ENCODE measurements around the gene SPN.
"Not testable (repeated sequence)": the region's sequence is repeated elsewhere in the genome, so short reads cannot be mapped to it uniquely, and the experiment has no call there.

The SPN gene

GRCh38 chr16:29707160-29707559 is 44.1 kb downstream of the SPN start:
- not testable (repeated sequence) for DNase-seq

DNA sequence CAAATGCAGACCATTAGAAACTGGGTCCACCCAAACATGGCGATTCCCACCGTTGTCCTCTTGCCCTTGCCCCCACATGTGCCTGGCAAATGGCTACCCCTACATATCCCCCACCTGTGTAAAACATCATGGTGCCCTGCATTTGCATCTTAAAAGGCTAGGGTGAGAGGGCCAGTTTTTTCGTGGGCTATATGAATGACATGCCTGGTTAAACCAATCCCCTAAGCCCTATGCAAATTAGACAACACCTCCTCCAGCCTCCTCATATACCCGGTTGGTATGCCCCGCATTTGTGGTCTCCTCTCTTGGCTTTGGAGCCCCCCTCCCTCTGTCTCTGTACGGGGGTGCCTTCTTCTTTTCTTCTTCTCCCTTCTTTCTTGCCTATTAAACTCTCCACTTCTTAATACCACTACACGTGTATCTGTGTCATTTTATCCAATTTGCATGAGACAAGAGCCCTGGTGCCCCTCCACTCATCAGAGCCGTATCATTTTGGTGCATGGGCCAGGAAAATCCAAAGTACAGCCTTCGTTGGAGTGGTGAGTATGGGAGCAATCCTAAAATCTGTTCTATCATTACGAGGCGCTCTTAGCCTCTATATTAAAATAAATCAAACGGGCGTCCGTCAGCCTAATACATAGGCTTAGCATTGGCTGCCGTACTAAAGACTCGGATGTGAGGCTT is 46.0 kb downstream of the SPN start:
- DNase-seq, result no peak

GRCh38 chr16:29709657-29710056 is 46.6 kb downstream of the SPN start:
- DNase-seq, result not testable (repeated sequence)

DNA sequence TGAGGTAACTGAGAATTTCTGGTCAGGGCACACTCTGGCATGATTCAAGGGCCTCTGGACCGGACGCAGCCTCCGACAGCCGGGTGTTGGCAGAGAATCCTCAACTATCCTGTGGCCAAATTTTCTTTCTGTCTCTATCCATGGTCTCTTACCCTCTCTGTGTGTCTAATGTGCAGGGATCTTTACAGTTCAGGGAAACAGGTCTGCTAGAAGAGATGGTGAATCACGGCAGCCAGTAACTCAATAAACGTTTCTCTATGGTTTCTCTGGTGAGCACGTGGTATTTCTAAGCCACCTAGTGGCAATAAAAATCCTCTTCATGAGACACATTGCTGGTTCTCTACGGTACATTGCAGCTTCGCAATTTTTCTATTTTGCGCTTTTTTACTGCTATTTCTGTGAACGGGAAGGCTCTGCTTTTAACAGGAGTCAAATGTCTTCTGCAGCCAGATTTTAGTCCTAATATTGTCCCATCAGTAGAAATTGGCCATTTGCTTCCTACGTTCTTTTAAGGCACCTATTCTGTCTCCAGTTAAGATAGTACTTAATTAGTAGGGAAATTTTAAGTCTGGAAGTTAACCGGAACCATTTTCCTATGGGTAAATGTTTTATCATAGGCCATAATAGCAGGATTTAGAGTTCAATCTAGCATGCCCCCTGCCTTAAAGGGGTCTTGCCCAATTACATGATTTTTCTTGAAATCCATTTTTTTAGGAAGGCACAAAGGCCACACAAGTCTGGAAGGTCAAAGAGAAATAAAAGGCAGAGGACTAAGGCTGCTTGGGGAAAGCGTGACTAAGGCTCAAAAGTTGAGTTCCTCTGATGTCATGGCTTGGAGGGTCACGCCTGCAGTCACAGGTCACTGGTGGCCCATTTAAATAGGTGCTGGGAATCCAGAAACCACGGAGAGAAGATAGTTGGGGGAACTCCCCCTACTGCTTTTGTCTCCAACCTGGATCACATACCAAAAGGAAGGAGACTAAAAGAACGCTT is 47.5 kb downstream of the SPN start:
- peak; percentile 65 for DNase-seq

- DNase-seq, result no peak
Measured at GRCh38 chr16:29712809-29713208, 49.8 kb downstream of the SPN start.

GRCh38 chr16:29714396-29714795 is 51.3 kb downstream of the SPN start:
- DNase-seq, result peak; percentile 12

GRCh38 chr16:29714972-29715371 is 51.9 kb downstream of the SPN start:
- no peak for DNase-seq

DNA sequence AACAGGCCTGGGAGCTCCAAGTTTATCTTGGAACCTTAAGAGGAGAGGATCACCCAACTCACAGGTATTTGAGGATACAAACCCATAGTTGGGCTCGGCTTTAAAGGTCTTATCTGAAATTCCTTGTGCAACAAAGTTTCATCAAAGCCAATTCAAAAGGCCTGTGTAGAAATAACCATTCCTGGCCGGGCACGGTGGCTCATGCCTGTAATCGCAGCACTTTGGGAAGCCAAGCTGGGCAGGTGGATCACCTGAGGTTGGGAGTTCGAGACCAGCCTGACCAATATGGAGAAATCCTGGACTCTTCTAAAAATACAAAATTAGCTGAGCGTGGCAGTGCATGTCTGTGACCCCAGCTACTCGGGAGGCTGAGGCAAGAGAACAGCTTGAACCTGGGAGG is 54.1 kb downstream of the SPN start:
- peak; percentile 51 for DNase-seq

- DNase-seq, result peak; percentile 43
Measured at GRCh38 chr16:29719063-29719462, 56.0 kb downstream of the SPN start.
